HG03159 (cell line): Measurements from ENCODE around the gene GSC2.

ENCODE experiments used
- ATAC-seq: cut with Tn5 transposase; IDR thresholded peaks from one replicate; pipeline ENCODE4 v1.9.1; 2021; ENCODE audit warnings: mild to moderate bottlenecking, moderate library complexity; ENCODE audit not compliant: unreplicated experiment

The GSC2 gene

GRCh38 chr22:19134176-19134831, 15.8 kb downstream of the GSC2 start:
- ATAC-seq, result no peak

- ATAC-seq, result no peak
Observed at GRCh38 chr22:19133561-19133960, 16.5 kb downstream of the GSC2 start.

- no peak for ATAC-seq
Observed at GRCh38 chr22:19132693-19133400, 17.2 kb downstream of the GSC2 start.

GRCh38 chr22:19132153-19132552, 17.9 kb downstream of the GSC2 start:
- no peak for ATAC-seq

- no peak for ATAC-seq
Observed at GRCh38 chr22:19131685-19132015, 18.4 kb downstream of the GSC2 start.

- no peak for ATAC-seq
Observed at GRCh38 chr22:19130959-19131684, 19.0 kb downstream of the GSC2 start, which contains the start of gene TSSK2. TSSK2 (plus strand) TSS chr22:19131308; CDS start chr22:19131400, 92 bp downstream.

GRCh38 chr22:19129871-19130270, 20.2 kb downstream of the GSC2 start:
- no peak for ATAC-seq

- no peak for ATAC-seq
Observed at GRCh38 chr22:19128946-19129727, 21.0 kb downstream of the GSC2 start.

GRCh38 chr22:19128009-19128401, 22.1 kb downstream of the GSC2 start:
- ATAC-seq, result no peak

GRCh38 chr22:19127329-19128008, 22.6 kb downstream of the GSC2 start:
- ATAC-seq, result no peak

- ATAC-seq, result no peak
Observed at GRCh38 chr22:19126309-19127273, 23.5 kb downstream of the GSC2 start.

GRCh38 chr22:19125474-19126308, 24.4 kb downstream of the GSC2 start:
- no peak for ATAC-seq

- no peak for ATAC-seq
Observed at GRCh38 chr22:19125011-19125410, 25.1 kb downstream of the GSC2 start.

GRCh38 chr22:19124377-19124776, 25.7 kb downstream of the GSC2 start:
- no peak for ATAC-seq

- ATAC-seq, result no peak
Observed at GRCh38 chr22:19123936-19124335, 26.2 kb downstream of the GSC2 start.

- ATAC-seq, result no peak
Observed at GRCh38 chr22:19122752-19123492, 27.2 kb downstream of the GSC2 start.

GRCh38 chr22:19122143-19122751, 27.8 kb downstream of the GSC2 start, which contains the start of gene DGCR2:
DGCR2 (minus strand) TSS chr22:19122412; CDS start chr22:19122206, 206 bp downstream.
- ATAC-seq, result peak; percentile 73
